ENCODE measurements around the gene CEBPZ.
A peak's percentile ranks its signal among the peaks of the same experiment; 100 is the strongest.

The CEBPZ gene

DNA sequence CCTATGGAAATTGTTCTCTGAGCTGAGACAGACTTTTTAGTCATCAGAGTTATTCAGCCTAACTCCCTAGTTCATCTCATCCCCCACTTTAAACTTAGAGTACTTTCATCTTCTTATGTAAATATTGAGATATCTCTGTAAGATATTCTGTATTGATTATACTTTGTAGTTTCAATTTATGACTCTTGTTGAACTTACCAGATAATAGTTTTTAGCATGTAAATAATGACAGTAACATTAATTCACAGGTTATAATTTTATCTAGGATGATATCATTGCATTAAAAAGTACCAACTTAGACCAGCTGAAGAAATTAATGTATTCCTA, 59.8 kb downstream of the CEBPZ start:
- no peak for DNase-seq

DNA sequence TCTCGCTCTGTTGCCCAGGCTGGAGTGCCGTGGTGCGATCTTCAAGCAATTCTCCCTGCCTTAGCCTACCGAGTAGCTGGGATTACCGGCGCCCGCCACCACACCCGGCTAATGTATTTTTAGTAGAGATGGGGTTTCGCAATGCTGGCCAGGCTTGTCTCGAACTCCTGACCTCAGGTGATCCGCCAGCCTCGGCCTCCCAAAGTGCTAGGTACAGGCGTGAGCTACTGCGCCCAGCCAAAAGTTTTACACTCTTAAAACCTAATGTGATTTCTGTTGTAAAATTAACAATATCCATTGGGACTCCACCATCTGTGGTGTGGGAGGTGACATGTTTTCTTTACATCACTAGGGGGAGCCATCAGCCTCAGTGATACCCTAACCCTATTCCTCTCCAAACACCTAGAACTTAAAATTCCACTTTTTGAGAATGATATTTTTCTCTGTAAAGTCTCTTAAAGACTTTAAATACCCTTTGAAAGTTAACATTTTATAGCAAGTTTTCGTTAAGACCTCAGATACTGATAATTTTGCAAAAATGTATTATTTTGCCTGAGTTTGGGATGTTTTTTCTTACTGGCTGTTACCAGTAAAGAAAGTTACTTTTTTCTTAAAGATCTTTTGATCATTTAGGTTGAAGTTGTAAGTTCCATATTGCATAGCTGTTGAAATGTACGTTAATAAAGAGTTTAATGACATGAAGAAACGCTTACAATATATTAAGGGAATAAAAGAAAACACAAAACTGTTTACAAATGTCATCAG, 63.0 kb downstream of the CEBPZ start:
- no peak for DNase-seq

DNA sequence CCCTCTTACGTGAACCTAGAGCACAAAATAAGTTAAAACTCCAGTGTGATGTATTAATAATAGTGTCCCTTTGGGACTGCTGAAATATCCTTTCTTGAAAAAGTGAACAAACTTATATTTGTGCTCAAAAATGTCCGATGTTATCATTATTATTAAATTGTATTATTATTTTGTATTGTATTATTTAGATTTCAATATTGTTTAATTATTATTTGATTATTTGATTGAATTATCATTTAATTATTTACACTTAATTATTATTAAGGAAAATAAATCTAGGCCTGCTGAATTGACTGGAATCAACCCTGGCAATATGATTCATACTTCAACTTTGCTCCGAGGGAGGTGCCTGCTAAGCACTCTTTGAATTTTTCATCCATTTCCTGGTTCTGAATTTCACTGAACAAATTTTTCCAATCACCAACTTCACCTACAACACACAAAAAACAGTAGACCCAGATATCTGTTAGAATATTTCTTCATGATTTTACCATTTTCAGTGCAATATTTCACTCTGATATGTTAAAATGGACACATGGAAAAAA, 63.7 kb downstream of the CEBPZ start:
- no peak for DNase-seq

DNA sequence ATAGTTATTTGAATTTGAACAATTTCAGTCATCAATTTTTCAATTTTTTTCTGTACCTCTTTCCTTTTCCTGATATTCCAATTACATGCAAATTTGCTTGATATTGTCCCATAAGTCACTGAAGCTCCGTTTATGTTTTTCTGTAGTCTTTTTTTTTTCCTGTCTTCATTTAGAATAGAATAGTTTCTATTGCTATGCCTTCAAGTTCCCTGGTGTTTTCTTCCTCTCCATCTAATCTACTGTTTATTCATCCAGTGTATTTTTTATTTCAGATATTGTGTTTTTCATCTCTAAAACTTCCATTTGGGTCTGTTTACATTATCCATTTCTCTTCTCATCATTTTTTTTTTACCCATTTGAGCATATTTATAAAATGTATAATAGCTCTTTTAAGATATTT, 66.6 kb downstream of the CEBPZ start:
- no peak for DNase-seq

DNA sequence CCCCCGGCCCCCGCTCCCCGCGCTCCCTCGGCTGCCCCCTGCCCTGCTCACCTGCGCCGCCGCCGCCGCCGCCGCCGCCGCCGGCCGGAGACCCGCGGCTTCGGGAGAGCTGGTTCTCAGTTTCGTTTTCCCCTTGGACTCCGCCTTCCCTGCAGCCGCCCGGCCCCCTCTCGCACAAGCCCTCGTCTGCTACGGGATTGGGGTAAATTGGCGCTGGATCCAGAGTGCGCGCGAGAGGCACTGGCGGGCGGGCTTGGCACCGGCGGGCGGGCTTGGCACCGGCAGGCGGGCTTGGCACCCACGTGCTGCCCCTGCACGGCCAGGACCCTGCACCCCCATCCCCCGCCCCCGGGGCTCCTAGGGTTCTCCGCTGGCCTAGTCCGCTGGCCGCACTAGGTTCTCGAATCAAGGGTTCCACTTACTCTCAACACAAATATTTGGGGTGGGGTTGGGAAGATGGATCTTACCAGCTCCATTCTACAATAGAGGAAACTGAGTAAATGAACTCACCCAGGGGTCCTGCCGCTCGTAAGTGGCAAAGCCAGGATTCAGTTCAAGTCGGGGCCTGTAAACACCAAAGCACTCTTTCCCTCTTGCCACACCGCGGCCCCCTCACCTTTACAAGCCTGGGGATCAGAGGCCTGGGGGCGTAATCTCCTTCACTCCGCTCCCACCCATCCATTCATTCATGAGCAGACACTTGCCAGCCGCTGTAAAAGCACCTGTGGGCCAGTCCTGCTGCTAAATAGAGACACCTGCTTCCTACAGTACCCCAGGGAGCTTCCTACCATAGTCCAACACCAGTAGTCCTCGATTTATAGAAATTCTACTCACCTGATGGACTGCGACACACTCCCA, 74.3 kb downstream of the CEBPZ start, which contains the start of gene EIF2AK2:
Gene EIF2AK2 (minus strand): TSS at position 124 of the 858 bp plus-strand sequence. CDS start 9,174 bp downstream, outside the sequence.
- DNase-seq: peak; percentile 82

DNA sequence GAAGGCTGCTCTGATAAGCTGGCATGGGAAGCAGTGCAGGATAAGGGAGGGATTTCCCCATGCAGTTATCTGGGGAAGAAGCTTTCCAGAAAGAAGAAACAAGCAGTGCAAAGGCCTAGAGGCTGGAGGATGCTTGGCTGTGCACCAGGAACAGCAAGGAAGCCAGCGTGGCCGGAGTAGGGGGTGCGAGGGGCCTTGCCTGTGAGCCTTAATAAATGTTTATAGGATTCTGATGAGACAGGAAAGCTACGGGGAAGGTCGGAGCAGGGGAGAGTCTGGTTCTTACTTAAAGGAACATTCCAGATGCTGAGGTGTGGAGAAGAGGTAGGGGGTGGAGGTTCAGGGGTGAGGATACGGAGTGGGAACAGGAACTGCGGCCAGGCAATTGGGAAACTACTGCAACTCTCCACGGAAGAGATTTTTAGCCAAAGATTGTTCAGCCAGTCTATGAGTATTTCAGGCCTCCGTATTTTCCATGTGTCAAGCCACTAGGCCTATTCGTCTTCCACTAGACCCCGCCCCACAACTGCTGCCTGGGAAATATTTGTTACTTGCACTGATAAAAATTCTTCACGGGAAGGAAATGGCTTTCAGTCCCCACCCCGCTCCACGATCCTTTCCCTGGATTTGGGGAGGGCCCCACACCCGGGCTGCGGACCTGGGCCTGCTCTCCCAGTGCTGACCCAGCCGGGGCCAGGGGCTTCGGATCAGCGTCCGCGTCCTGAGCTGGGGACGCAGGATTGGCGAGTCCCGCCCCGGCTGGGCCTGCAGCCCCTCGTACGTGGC, 75.1 kb downstream of the CEBPZ start:
- no peak for DNase-seq

DNA sequence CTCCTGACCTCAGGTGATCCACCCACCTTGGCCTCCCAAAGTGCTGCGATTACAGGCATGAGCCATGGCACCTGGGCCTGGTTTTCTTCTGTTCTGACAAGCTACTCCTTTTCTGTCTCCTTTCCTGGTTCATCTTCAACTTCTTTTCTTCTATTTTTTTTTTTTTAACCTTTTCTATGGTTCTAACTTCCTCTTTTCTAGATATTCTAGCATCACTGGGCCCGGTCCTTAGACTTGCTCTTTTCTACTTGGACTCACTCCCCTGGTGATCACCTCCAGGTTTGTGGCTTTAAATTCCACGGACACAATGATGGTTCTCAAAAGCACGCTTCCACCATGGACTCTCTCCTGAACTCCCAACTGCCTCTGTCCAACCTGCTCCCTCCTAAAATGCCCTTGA, 76.6 kb downstream of the CEBPZ start:
- DNase-seq: no peak

DNA sequence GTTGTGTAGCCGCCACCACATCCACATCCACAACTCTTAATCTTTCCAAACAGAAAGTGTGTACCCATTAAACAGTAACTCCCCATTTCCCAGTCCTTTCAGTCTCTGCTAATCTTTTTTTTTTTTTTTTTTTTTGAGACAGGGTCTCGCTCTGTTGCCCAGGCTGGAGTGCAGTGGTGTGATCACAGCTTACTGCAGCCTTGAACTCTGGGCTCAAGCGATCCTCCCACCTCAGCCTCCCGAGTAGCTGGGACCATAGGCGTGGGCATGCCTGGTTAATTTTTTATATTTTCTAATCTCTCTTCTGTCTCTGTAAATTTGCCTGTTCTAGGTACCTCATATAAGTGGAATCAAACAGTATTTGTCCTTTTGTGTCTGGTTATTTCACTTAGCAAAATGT, 78.2 kb downstream of the CEBPZ start:
- no peak for DNase-seq
